DOHH2 (cell line): ENCODE data around the gene TGFBR2.
A peak's percentile ranks its signal among the peaks of the same experiment; 100 is the strongest.

Experiments used
- H3F3A ChIP-seq: fragments of 200-600 bp; sonication (generic), shearing (Covaris generic); 2 replicates; pipeline ENCODE4 v1.6.0; 2016; ENCODE audit warnings: antibody characterized with exemption, mild to moderate bottlenecking; ENCODE audit not compliant: control insufficient read depth, insufficient read depth
- H3K27ac ChIP-seq: fragments of 200-600 bp; sonication (generic); 2 replicates; pipeline ENCODE4 v1.5.1; 2014; ENCODE audit warnings: low read depth, mild to moderate bottlenecking, low read length, moderate library complexity
- H3K27me3 ChIP-seq: fragments of 200-600 bp; sonication (generic); 2 replicates; pipeline ENCODE4 v1.6.1; 2014; ENCODE audit warnings: mild to moderate bottlenecking, low read length, mixed read lengths; ENCODE audit not compliant: control insufficient read depth
- H3K36me3 ChIP-seq: fragments of 200-600 bp; sonication (generic); 2 replicates; pipeline ENCODE4 v1.6.1; 2014; ENCODE audit warnings: mild to moderate bottlenecking, low read length, moderate library complexity, mixed read lengths; ENCODE audit not compliant: control insufficient read depth
- H3K4me1 ChIP-seq: fragments of 200-600 bp; sonication (generic); 2 replicates; pipeline ENCODE4 v1.6.1; 2014; ENCODE audit warnings: mild to moderate bottlenecking, low read length, mixed read lengths; ENCODE audit not compliant: control insufficient read depth
- H3K4me2 ChIP-seq: fragments of 200-600 bp; sonication (generic); 2 replicates; pipeline ENCODE4 v1.6.0; 2014; ENCODE audit warnings: mild to moderate bottlenecking, low read length, moderate library complexity
- H3K4me3 ChIP-seq: fragments of 200-600 bp; sonication (generic); 2 replicates; pipeline ENCODE4 v1.5.1; 2014; ENCODE audit warnings: mild to moderate bottlenecking, low read length, mixed read lengths
- H3K79me2 ChIP-seq: fragments of 200-600 bp; sonication (generic); 2 replicates; pipeline ENCODE4 v1.6.1; 2014; ENCODE audit warnings: mild to moderate bottlenecking, low read length, mixed read lengths; ENCODE audit not compliant: control insufficient read depth
- H3K9me2 ChIP-seq: fragments of 200-600 bp; sonication (generic); replicated peaks from 2 replicates; pipeline ENCODE4 v1.6.1; 2014; ENCODE audit warnings: mild to moderate bottlenecking, low read length, mixed read lengths; ENCODE audit not compliant: control insufficient read depth
- H3K9me3 ChIP-seq: fragments of 200-600 bp; sonication (generic); 2 replicates; pipeline ENCODE4 v1.6.1; 2014; ENCODE audit warnings: antibody characterized with exemption, low read length, mixed read lengths; ENCODE audit not compliant: control insufficient read depth, insufficient read depth
- H4K20me1 ChIP-seq: fragments of 200-600 bp; sonication (generic); 2 replicates; pipeline ENCODE4 v1.6.0; 2014; ENCODE audit warnings: low read depth, mild to moderate bottlenecking, antibody characterized with exemption, low read length, moderate library complexity; ENCODE audit not compliant: control insufficient read depth, insufficient read depth
- EZH2phosphoT487 ChIP-seq: fragments of 200-600 bp; sonication (generic); IDR thresholded peaks from 2 replicates; pipeline ENCODE4 v1.6.1; 2017; ENCODE audit warnings: borderline replicate concordance, mild to moderate bottlenecking, antibody characterized with exemption, low read length, moderate library complexity, mixed read lengths
- TF ChIP-seq, protein P1 (sequence below): fragments of 200-600 bp; sonication (generic); IDR thresholded peaks from one replicate; pipeline ENCODE4 v1.5.1; 2014; ENCODE audit warnings: antibody characterized with exemption, mild to moderate bottlenecking, low read depth, low read length; ENCODE audit not compliant: poor library complexity, severe bottlenecking

TGFBR2 gene

DNA sequence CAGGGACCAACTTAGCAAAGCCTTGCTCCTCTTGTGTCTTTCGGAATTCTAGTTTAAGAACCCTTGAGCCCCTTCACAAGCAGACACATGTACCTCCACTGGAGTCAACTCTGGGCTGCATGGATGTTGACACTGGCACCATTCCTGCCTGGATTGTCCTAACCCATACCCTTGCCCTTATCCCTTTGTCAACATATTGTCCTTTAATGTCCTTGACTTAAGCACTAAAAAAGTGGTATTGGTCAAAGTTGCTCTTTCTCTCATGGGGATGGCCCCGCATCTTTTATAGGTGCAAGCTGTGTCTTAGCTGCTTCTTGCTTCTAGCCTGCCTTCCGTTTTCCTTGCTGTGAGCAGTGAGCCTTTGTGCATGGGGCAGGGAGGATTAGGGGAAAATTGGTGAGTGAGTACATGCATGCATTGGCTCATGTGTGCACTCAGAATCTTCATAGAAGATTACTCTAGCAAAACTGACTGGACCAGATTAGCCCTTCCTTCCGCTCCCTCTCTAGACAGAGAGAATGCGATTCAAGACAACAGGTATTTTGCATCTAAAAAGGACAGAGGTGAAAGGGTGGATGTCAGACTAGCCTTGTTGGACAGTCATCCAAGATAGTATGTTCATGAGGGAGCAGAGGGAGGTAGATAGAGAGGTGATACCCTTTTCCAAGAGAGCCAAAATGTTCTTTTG is 42.4 kb downstream of the TGFBR2 start:
- peaks cover 83% of the 10 kb centered on the region for H3K4me1 ChIP-seq
- peak overlapping the region; percentile 65 for H3K4me2 ChIP-seq

DNA sequence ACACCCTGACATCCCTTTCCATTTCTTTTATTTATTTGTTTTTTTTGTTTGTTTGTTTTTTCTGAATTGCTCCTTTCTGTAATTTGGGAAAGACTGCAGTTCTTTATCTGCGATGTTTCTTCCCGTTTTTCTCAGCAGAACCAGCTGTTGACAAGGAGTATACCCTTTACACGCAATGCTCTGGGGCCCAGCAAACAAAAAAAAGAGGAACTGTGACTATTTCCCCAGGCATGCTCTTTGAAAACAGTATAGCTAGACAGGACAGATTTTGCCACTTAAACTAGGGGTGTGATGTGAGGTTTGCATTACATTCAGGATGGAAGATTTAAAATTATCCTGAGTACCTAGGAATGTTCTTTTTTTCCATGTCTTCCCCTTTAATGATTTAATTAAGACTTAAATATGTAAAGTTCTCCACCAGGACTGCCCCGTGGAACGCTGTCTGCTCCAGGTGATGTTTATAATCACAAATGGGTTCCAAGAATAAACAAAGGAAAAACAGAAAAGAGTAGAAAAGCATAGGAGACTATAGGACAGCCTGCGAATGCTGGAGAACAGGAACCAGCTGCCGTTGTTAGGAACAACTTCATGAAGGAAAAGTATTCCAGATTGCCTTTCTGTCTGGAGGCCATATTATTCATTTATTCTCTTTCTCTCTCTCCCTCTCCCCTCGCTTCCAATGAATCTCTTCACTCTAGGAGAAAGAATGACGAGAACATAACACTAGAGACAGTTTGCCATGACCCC is 43.3 kb downstream of the TGFBR2 start:
- no peaks in the 10 kb centered on the region for H3K79me2 ChIP-seq

More for the DNA sequence above, 42.4 kb downstream of the TGFBR2 start:
- Histone ChIP-seq H3K9me3 (no peaks in the 10 kb centered on the region), H3F3A (peaks cover 23% of the 10 kb centered on the region), H3K27ac (peak overlapping the region; percentile 83), H4K20me1 (peaks cover 9% of the 10 kb centered on the region), H3K4me3 (peak overlapping the region; percentile 63), H3K27me3 (no peaks in the 10 kb centered on the region), H3K9me2 (no peaks in the 10 kb centered on the region), H3K36me3 (peaks cover 64% of the 10 kb centered on the region), H3K79me2 (no peaks in the 10 kb centered on the region)
- TF ChIP-seq EZH2phosphoT487: no peak
- TF ChIP-seq, protein P1, sequence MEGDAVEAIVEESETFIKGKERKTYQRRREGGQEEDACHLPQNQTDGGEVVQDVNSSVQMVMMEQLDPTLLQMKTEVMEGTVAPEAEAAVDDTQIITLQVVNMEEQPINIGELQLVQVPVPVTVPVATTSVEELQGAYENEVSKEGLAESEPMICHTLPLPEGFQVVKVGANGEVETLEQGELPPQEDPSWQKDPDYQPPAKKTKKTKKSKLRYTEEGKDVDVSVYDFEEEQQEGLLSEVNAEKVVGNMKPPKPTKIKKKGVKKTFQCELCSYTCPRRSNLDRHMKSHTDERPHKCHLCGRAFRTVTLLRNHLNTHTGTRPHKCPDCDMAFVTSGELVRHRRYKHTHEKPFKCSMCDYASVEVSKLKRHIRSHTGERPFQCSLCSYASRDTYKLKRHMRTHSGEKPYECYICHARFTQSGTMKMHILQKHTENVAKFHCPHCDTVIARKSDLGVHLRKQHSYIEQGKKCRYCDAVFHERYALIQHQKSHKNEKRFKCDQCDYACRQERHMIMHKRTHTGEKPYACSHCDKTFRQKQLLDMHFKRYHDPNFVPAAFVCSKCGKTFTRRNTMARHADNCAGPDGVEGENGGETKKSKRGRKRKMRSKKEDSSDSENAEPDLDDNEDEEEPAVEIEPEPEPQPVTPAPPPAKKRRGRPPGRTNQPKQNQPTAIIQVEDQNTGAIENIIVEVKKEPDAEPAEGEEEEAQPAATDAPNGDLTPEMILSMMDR: no peak

DNA sequence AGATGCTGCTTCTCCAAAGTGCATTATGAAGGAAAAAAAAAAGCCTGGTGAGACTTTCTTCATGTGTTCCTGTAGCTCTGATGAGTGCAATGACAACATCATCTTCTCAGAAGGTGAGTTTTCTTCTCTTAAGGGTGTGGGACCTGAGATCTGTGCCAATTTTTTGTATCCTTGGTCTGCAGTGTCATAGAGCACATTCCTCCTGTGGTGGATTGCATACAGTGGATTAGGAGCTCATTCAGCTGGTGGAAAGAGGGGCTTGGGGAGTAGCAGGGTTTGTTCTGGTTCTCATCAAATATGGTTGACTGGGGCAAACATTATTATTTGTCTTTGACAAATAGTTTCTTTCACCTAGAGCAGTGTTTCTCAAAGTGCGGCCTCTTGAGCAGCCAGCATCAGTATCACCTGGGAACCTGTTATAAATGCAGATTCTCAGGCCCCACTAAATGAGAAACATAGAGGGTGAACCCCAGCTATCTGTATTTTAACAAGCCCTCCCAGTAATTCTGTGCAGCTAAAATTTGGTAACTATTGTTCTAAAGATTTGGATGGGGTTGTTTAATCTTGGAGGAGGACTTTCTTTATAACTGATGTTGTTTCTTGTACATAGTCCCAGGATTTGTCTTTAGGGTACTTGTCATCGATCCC is 44.1 kb downstream of the TGFBR2 start:
- H3K36me3 ChIP-seq: peaks cover 79% of the 10 kb centered on the region
- H3K27ac ChIP-seq: peak overlapping the region; percentile 83; the same call in 1 of the 2 replicates
- H3K4me3 ChIP-seq: no peak overlapping the region
- peaks cover 83% of the 10 kb centered on the region for H3K4me1 ChIP-seq
- H3K27me3 ChIP-seq: no peaks in the 10 kb centered on the region
- H4K20me1 ChIP-seq: peaks cover 9% of the 10 kb centered on the region
- H3K4me2 ChIP-seq: no peak overlapping the region
- TF ChIP-seq EZH2phosphoT487: no peak
- TF ChIP-seq, protein P1: no peak
- H3F3A ChIP-seq: peaks cover 14% of the 10 kb centered on the region
- no peaks in the 10 kb centered on the region for H3K9me2 ChIP-seq
- H3K9me3 ChIP-seq: no peaks in the 10 kb centered on the region
- no peaks in the 10 kb centered on the region; the same call in 1 of the 2 replicates for H3K79me2 ChIP-seq

More for the DNA sequence above, 43.3 kb downstream of the TGFBR2 start:
- Histone ChIP-seq H3K9me3 (no peaks in the 10 kb centered on the region), H3K4me2 (peak overlapping the region; percentile 65), H3K9me2 (no peaks in the 10 kb centered on the region), H3K27ac (peak overlapping the region; percentile 83), H3F3A (peaks cover 15% of the 10 kb centered on the region), H3K27me3 (no peaks in the 10 kb centered on the region), H3K36me3 (peaks cover 73% of the 10 kb centered on the region), H3K4me3 (peak overlapping the region; percentile 63), H4K20me1 (peaks cover 9% of the 10 kb centered on the region), H3K4me1 (peaks cover 83% of the 10 kb centered on the region)
- TF ChIP-seq EZH2phosphoT487: no peak
- TF ChIP-seq, protein P1: no peak
